ENCODE results near the gene DPRX. TPM values are rescaled to one million over a fixed set of nuclear protein-coding genes. Genes with fewer than 3 reads are reported as not detected.

Gene DPRX
- total RNA-seq, 4 donors from 2014 or later = not detected

- Histone ChIP-seq H3K27ac (no peak overlapping the region), H3K27me3 (no peaks in the 10 kb centered on the region)
- WGBS = 80% methylated on average over 11 of the region's 12 CpGs
Observed at GRCh38 chr19:53608381-53608780, 23.4 kb upstream of the DPRX start.

GRCh38 chr19:53612762-53613526, 18.9 kb upstream of the DPRX start:
- no peaks in the 10 kb centered on the region for H3K9me3 ChIP-seq
- H3K4me1 ChIP-seq = no peaks in the 10 kb centered on the region
- no peaks in the 10 kb centered on the region for H3K36me3 ChIP-seq
- no peak overlapping the region for H3K27ac ChIP-seq
- TF ChIP-seq POLR2AphosphoS5 (IDR thresholded peaks at IDR 0.05) (no peak), CTCF (IDR thresholded peaks at IDR 0.05) (no peak), EP300 (IDR thresholded peaks at IDR 0.05) (no peak), POLR2A (IDR thresholded peaks at IDR 0.05) (no peak)
- WGBS = 70% methylated on average over 14 of the region's 14 CpGs
- H3K27me3 ChIP-seq = no peaks in the 10 kb centered on the region
- H3K4me3 ChIP-seq = no peak overlapping the region
- DNase-seq (ENCODE audit: low spot score in 2 of 2) = no peak

More at GRCh38 chr19:53608381-53608780, 23.4 kb upstream of the DPRX start:
- no peaks in the 10 kb centered on the region for H3K4me1 ChIP-seq
- H3K4me3 ChIP-seq = no peak overlapping the region
- H3K36me3 ChIP-seq = no peaks in the 10 kb centered on the region
- H3K9me3 ChIP-seq = no peaks in the 10 kb centered on the region
- no peak for DNase-seq (ENCODE audit: low spot score in 2 of 2)
- TF ChIP-seq EP300 (IDR thresholded peaks at IDR 0.05) = no peak
- no peak for TF ChIP-seq CTCF (IDR thresholded peaks at IDR 0.05)
- TF ChIP-seq POLR2A (IDR thresholded peaks at IDR 0.05) = no peak
- TF ChIP-seq POLR2AphosphoS5 (IDR thresholded peaks at IDR 0.05) = no peak

- 43% methylated on average over 8 of the region's 8 CpGs for WGBS
- peak overlapping the region; percentile 17 for H3K27ac ChIP-seq
- TF ChIP-seq POLR2A (IDR thresholded peaks at IDR 0.05) (no peak), EP300 (IDR thresholded peaks at IDR 0.05) (no peak)
Observed at GRCh38 chr19:53621885-53622740, 9.7 kb upstream of the DPRX start.

GRCh38 chr19:53624771-53625545, 6.8 kb upstream of the DPRX start:
- Histone ChIP-seq H3K4me1 (peaks cover 5% of the 10 kb centered on the region), H3K4me3 (no peak overlapping the region), H3K27me3 (no peaks in the 10 kb centered on the region), H3K36me3 (no peaks in the 10 kb centered on the region), H3K27ac (no peak overlapping the region), H3K9me3 (no peaks in the 10 kb centered on the region)
- no peak for DNase-seq (ENCODE audit: low spot score in 2 of 2)
- TF ChIP-seq EP300 (IDR thresholded peaks at IDR 0.05) = no peak
- TF ChIP-seq POLR2AphosphoS5 (IDR thresholded peaks at IDR 0.05) = no peak
- no peak for TF ChIP-seq POLR2A (IDR thresholded peaks at IDR 0.05)
- TF ChIP-seq CTCF (IDR thresholded peaks at IDR 0.05) = no peak
- 70% methylated on average over 16 of the region's 16 CpGs for WGBS

More at GRCh38 chr19:53621885-53622740, 9.7 kb upstream of the DPRX start:
- H3K4me3 ChIP-seq = no peak overlapping the region
- H3K27me3 ChIP-seq = no peaks in the 10 kb centered on the region
- DNase-seq (ENCODE audit: low spot score in 2 of 2) = no peak
- peaks cover 5% of the 10 kb centered on the region for H3K4me1 ChIP-seq
- H3K36me3 ChIP-seq = no peaks in the 10 kb centered on the region
- H3K9me3 ChIP-seq = no peaks in the 10 kb centered on the region

- H3K36me3 ChIP-seq = no peaks in the 10 kb centered on the region
- H3K4me1 ChIP-seq = peaks cover 5% of the 10 kb centered on the region
- no peak for DNase-seq (ENCODE audit: low spot score in 2 of 2)
- H3K27me3 ChIP-seq = no peaks in the 10 kb centered on the region
- H3K27ac ChIP-seq = no peak overlapping the region
- TF ChIP-seq CTCF (IDR thresholded peaks at IDR 0.05) (no peak), EP300 (IDR thresholded peaks at IDR 0.05) (no peak), POLR2AphosphoS5 (IDR thresholded peaks at IDR 0.05) (no peak), POLR2A (IDR thresholded peaks at IDR 0.05) (no peak)
- H3K4me3 ChIP-seq = no peak overlapping the region
- H3K9me3 ChIP-seq = no peaks in the 10 kb centered on the region
- WGBS = 91% methylated on average over 9 of the region's 9 CpGs
Observed at GRCh38 chr19:53626486-53626885, 5.3 kb upstream of the DPRX start.
